Osteoblast (primary cell): ENCODE results near the gene MAP2K5. TPM values are rescaled to one million over a fixed set of nuclear protein-coding genes. Genes with fewer than 3 reads are reported as not detected.

Source experiments
- DNase-seq: peaks from one replicate; pipeline ENCODE4 v3.0.0; 2011; ENCODE audit warnings: low spot score, mixed read lengths; ENCODE audit not compliant: insufficient read length; ENCODE audit errors: missing footprints
- H2AFZ ChIP-seq: 2 replicates; pipeline ENCODE4 v1.6.0; 2011; ENCODE audit warnings: mild to moderate bottlenecking, low read length
- H3K27ac ChIP-seq: 2 replicates; pipeline ENCODE4 v1.5.1; 2011; ENCODE audit warnings: mild to moderate bottlenecking, low read depth, low read length, moderate library complexity
- H3K27me3 ChIP-seq: 2 replicates; pipeline ENCODE4 v1.6.0; 2012; ENCODE audit warnings: mild to moderate bottlenecking, control low read depth, inconsistent platforms, low read length, moderate library complexity; ENCODE audit not compliant: insufficient read depth
- H3K36me3 ChIP-seq: 2 replicates; pipeline ENCODE4 v1.5.1; 2011; ENCODE audit warnings: mild to moderate bottlenecking, low read length, control low read depth, moderate library complexity; ENCODE audit not compliant: insufficient read depth
- H3K4me1 ChIP-seq: 2 replicates; pipeline ENCODE4 v1.5.1; 2011; ENCODE audit warnings: mild to moderate bottlenecking, low read length, control low read depth, moderate library complexity; ENCODE audit not compliant: insufficient read depth
- H3K4me2 ChIP-seq: 2 replicates; pipeline ENCODE4 v1.6.0; 2011; ENCODE audit warnings: mild to moderate bottlenecking, low read length; ENCODE audit not compliant: insufficient read depth
- H3K4me3 ChIP-seq: fragments of 200-600 bp; sonication (generic); 3 replicates; pipeline ENCODE4 v1.5.1; 2012; ENCODE audit warnings: mild to moderate bottlenecking, low read length, inconsistent platforms; ENCODE audit not compliant: insufficient read depth
- H3K79me2 ChIP-seq: 2 replicates; pipeline ENCODE4 v1.6.0; 2012; ENCODE audit warnings: mild to moderate bottlenecking, low read length, control low read depth, inconsistent platforms; ENCODE audit not compliant: insufficient read depth
- H3K9me3 ChIP-seq: 2 replicates; pipeline ENCODE4 v1.5.1; 2011; ENCODE audit warnings: low read depth, low read length, control low read depth
- H4K20me1 ChIP-seq: 2 replicates; pipeline ENCODE4 v1.6.0; 2012; ENCODE audit warnings: mild to moderate bottlenecking, low read length, control low read depth; ENCODE audit not compliant: insufficient read depth
- total RNA-seq: library from RNA; depleted of rRNA; stranded (reverse); fragments of >200 nt; gene quantifications from 2 replicates; pipeline ENCODE4 v1.2.3, GENCODE V29; 2012
- TF ChIP-seq, protein P1 (sequence below): IDR thresholded peaks from 2 replicates; pipeline ENCODE4 v1.5.1; 2011; ENCODE audit warnings: mild to moderate bottlenecking, low read depth, low read length, moderate library complexity; ENCODE audit errors: extremely low read depth

MAP2K5 gene
- total RNA-seq, 1 donor = 10.1 TPM

DNA sequence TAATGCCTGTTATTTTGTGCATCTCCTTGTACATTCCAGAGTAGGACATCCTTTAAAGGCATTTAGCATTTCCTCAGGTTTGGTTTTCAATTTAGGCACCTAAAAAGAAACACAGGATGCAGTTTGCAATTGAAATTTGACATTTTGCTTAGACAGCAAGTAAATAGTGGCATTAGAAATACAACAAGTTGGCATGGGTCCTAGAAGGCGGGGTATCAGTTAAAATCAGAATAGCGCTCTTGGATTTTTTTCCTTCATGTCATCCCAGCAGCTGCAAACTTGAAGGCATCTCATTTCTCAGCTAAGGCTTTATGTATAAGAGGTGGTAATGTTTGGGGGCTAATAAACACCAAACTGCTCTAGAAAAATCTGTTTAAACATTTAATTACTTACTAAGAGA is 235.3 kb downstream of the MAP2K5 start:
- H2AFZ ChIP-seq = no peak overlapping the region
- H4K20me1 ChIP-seq = no peaks in the 10 kb centered on the region
- TF ChIP-seq, protein P1, sequence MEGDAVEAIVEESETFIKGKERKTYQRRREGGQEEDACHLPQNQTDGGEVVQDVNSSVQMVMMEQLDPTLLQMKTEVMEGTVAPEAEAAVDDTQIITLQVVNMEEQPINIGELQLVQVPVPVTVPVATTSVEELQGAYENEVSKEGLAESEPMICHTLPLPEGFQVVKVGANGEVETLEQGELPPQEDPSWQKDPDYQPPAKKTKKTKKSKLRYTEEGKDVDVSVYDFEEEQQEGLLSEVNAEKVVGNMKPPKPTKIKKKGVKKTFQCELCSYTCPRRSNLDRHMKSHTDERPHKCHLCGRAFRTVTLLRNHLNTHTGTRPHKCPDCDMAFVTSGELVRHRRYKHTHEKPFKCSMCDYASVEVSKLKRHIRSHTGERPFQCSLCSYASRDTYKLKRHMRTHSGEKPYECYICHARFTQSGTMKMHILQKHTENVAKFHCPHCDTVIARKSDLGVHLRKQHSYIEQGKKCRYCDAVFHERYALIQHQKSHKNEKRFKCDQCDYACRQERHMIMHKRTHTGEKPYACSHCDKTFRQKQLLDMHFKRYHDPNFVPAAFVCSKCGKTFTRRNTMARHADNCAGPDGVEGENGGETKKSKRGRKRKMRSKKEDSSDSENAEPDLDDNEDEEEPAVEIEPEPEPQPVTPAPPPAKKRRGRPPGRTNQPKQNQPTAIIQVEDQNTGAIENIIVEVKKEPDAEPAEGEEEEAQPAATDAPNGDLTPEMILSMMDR = no peak
- no peaks in the 10 kb centered on the region for H3K27me3 ChIP-seq
- no peaks in the 10 kb centered on the region for H3K79me2 ChIP-seq
- H3K4me1 ChIP-seq = peaks cover 6% of the 10 kb centered on the region
- H3K36me3 ChIP-seq = no peaks in the 10 kb centered on the region
- H3K9me3 ChIP-seq = no peaks in the 10 kb centered on the region
- H3K4me3 ChIP-seq = no peak overlapping the region
- H3K27ac ChIP-seq = no peak overlapping the region
- no peak for DNase-seq
- no peak overlapping the region for H3K4me2 ChIP-seq

DNA sequence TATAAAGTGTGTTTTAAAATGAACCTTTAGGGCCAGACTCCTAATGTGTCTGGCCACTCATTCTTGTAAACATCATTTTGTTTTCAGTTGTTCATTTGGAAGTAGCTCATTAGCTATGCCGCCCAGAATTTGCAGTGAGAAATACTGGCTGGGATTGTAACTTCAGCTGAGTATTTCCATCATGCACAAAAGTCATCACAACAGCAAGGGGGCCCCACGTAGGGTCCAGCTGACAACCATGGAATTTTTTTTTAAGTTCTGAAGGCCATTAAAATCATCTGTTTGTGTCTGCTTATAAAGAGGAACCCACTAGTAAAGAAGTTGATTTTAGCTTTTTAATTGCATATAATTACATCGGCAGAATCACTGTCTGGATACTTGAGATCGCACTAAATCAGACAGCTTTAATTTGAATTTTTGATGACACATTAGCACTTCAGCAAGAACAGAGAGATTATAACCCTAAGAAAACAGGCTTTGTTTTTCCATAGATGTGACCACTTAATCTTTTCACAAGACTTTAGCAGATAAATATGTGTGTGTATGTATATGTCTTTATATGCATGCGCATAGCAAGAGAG is 236.6 kb downstream of the MAP2K5 start:
- no peak overlapping the region for H2AFZ ChIP-seq
- H4K20me1 ChIP-seq = no peaks in the 10 kb centered on the region
- H3K27ac ChIP-seq = no peak overlapping the region
- no peak for DNase-seq
- H3K4me1 ChIP-seq = peaks cover 6% of the 10 kb centered on the region
- no peak overlapping the region for H3K4me3 ChIP-seq
- no peaks in the 10 kb centered on the region for H3K27me3 ChIP-seq
- H3K36me3 ChIP-seq = no peaks in the 10 kb centered on the region
- no peak overlapping the region for H3K4me2 ChIP-seq
- no peaks in the 10 kb centered on the region for H3K79me2 ChIP-seq
- TF ChIP-seq, protein P1 = no peak
- H3K9me3 ChIP-seq = no peaks in the 10 kb centered on the region

DNA sequence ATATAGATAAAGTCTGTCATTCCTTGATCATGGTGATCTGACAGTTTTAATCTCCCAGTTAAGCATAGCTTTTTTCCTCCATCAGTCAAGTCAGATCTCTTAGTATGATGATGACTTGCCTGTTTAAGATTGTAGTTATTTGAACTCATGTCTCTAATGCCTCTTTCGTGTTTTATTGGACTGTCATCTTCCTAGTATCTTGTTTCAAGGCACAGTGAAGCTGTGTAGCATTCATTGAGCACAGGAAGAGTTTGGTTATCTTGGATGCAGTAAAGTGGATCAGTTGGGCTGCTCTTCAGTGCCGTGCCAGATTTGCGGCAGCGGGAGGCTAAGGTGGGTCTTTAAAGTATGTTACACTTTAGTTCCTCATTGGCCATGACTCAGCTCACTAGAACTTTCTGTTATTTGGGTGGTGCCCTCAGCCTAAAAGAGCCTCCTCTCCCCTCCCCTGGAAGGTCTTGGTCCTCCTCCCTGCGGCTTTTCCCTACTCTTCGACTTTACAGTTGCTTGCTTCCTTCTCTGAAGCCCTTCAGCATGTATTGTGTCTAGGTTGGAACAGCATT is 237.1 kb downstream of the MAP2K5 start:
- Histone ChIP-seq H3K4me2 (no peak overlapping the region), H3K9me3 (no peaks in the 10 kb centered on the region), H3K4me1 (peaks cover 6% of the 10 kb centered on the region), H4K20me1 (no peaks in the 10 kb centered on the region), H3K36me3 (no peaks in the 10 kb centered on the region), H3K4me3 (no peak overlapping the region), H3K27ac (no peak overlapping the region), H2AFZ (no peak overlapping the region), H3K79me2 (no peaks in the 10 kb centered on the region), H3K27me3 (no peaks in the 10 kb centered on the region)
- DNase-seq = no peak
- TF ChIP-seq, protein P1 = no peak

DNA sequence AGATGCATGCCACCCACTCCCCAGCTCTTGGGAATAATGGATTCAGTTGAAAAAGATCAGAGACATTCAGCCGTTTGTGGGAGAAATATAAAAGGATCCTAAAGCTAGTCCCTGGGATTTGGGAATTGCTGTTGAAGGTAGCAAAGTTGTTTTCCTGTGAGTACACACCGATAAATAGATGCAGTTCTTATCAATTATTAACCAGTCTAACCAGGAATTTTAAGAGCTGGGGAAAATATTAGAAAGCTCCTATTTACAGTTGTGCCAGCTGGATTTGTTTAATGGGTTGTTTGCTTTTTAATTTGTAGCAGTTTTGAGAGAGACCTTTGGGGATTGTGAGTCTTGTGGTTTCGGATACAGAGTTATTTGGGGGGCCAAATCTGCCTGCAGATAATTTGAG is 238.6 kb downstream of the MAP2K5 start:
- Histone ChIP-seq H3K4me3 (no peak overlapping the region), H3K9me3 (no peaks in the 10 kb centered on the region), H4K20me1 (no peaks in the 10 kb centered on the region), H3K4me1 (peaks cover 6% of the 10 kb centered on the region), H3K4me2 (no peak overlapping the region), H3K79me2 (no peaks in the 10 kb centered on the region), H3K36me3 (no peaks in the 10 kb centered on the region), H3K27me3 (no peaks in the 10 kb centered on the region), H3K27ac (no peak overlapping the region), H2AFZ (no peak overlapping the region)
- TF ChIP-seq, protein P1 = no peak
- no peak for DNase-seq
